Stimulated activated CD4-positive, alpha-beta T cell treated with anti-CD3 and anti-CD28 coated beads, Interleukin-1b, Interleukin-23, amount 100 ng/mL, for 1 hour (primary cell): Measurements from ENCODE around the gene RTN4IP1.

Experiments used
- DNase-seq, 2 donors: peaks; one replicate each; pipeline ENCODE4 v3.0.0-alpha.2; 2020; ENCODE audit warnings: low read depth in 2 of 2

Gene RTN4IP1

GRCh38 chr6:106522562-106523250, 106.6 kb downstream of the RTN4IP1 start:
- DNase-seq: no peak
